Bone marrow (tissue), 2 donors: Measurements from ENCODE around the gene PPP6R3.

ENCODE experiments used
- DNase-seq, 2 donors: peaks; one replicate each; lab custom pipeline; 2025; lab: John Stamatoyannopoulos, UW

Gene PPP6R3, protein sequence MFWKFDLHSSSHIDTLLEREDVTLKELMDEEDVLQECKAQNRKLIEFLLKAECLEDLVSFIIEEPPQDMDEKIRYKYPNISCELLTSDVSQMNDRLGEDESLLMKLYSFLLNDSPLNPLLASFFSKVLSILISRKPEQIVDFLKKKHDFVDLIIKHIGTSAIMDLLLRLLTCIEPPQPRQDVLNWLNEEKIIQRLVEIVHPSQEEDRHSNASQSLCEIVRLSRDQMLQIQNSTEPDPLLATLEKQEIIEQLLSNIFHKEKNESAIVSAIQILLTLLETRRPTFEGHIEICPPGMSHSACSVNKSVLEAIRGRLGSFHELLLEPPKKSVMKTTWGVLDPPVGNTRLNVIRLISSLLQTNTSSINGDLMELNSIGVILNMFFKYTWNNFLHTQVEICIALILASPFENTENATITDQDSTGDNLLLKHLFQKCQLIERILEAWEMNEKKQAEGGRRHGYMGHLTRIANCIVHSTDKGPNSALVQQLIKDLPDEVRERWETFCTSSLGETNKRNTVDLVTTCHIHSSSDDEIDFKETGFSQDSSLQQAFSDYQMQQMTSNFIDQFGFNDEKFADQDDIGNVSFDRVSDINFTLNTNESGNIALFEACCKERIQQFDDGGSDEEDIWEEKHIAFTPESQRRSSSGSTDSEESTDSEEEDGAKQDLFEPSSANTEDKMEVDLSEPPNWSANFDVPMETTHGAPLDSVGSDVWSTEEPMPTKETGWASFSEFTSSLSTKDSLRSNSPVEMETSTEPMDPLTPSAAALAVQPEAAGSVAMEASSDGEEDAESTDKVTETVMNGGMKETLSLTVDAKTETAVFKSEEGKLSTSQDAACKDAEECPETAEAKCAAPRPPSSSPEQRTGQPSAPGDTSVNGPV

DNA sequence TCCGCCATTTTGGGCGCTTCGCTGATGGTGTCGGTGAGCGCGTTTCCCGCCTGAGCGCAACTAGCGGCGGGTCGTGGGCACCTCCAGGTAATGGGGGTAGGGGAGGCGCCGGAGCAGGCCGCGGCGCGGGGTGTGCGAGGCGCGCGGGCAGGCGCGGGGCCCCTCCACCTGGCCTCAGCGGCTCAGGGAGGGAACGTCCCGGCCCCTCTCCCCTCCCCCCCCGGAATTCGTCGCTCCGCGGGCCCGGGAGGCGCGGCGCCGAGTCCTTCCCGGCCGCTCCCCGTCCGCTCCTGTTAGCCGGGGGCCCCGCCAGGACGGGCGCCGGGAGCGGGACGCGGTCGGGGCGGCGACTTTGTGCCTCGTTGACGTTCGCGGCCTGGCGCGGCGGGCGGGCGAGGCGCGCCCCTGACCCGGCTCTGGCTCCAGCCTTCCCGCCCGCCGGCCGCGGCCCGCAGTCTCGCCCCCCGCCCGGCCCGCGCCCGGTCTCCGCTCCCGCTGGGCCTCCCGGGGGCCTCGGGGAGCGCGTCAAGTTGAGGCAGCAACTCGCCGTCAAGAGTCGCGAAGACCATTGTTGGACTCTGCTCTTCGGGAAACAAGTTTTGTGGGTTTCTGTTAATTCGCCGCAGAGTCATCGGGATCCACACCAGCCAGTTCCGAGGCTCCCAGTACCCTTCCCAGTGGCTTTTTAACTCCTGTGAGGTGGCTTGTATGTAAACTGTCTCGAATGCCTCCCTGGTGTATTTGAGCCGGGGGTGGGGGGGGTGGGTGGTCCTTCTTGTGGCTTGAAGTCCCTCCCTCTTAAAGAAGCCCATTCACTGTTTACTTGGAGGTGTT is at the start of gene PPP6R3:
Gene PPP6R3, plus strand, starts transcription at position 12 of the 834 bp plus-strand sequence. CDS start 76,913 bp downstream, outside the sequence.
- no peak for DNase-seq

DNA sequence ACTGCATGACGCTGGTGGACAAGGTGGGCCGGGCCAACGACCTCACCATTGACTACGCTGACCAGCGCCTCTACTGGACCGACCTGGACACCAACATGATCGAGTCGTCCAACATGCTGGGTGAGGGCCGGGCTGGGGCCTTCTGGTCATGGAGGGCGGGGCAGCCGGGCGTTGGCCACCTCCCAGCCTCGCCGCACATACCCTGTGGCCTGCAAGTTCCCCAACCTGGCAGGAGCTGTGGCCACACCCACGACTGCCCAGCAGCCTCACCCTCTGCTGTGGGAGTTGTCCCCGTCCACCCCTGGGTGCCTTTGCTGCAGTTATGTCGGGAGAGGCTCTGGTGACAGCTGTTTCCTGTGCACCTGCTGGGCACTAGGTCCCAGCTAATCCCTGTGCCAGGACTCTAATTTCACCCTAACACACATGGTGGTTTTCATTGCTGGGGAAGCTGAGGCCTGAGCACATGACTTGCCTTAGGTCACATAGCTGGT is 49.0 kb upstream of the PPP6R3 start:
- no peak for DNase-seq

DNA sequence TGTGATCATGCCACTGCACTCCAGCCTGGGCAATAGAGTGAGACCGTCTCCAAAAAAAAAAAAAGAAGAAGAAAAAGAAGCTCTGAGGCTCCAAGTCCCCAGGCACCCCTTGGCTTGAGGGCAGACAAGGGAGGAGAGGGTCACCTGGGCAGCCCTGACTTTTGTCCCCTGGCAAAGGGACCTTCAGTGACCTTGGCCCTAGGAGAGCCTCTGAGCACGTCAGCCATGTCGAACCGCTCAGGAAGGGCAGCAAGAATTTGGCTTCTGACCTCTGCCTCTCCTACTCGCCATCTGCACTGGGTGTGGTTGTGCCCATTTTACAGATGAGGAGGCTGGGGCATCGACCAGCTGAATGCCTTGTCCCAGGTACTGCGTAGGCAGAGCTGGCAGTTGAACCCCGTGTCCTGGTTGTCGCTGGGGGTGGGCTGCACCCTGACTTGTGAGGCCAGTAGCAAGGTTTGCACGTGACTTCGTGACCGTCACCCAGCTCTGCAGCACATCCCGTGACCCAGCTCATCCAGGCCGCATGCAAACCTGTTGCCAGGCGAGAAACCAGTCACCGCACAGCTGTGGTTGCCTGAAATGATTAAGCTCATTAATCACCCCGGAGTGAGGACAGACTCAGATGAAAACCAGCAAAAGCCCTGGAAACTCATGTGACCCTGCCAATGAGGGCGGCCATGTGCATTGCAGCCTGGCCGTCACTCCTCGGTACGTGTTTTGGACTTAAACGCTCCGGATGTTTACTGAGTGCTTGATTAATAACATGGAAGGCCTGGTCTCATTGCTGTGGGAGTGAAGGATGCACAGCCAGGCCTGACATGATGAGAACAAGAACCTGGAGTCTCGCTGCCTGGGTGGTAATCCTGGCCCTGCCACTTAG is 47.7 kb upstream of the PPP6R3 start:
- no peak for DNase-seq

DNA sequence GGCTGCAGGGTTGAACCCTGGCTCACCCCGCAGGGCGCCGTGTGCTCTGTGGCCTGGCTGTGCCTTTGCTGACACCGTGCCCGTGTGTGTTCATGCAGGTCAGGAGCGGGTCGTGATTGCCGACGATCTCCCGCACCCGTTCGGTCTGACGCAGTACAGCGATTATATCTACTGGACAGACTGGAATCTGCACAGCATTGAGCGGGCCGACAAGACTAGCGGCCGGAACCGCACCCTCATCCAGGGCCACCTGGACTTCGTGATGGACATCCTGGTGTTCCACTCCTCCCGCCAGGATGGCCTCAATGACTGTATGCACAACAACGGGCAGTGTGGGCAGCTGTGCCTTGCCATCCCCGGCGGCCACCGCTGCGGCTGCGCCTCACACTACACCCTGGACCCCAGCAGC is 47.0 kb upstream of the PPP6R3 start:
- DNase-seq = no peak

DNA sequence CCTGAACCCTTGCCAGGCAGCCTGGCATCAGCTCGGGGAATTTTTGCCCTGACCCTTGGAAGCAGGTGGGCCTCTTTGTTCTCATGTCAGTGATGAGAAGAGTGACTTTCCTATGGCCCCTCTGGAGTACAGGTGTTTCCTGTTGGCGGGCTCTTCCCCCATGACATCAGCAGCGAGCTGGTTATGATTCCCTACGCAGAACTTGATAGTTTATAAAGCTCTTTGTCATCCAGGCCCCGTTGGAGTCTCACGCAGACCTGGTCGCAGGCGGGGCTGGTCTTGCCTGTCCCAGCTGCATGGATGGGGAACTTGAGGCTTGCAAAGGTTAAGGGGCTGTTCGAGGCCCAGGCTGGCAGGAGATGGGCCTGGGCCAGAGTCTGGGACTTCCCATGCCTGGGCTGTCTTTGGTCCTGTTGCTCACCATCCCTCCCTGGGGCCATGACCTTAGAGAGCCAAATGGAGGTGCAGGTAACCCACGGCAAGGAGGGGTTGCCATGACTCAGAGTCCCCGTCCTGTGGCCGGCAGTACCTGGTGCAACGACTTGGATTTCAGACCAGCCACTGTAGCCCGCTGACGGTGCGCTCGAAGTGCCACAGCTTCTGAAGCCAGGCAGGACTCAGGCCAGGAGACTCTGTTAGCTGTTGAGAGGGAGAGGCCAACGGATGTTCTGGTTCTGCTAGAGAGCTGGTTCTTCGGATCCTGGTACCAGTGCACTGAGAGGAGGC is 45.9 kb upstream of the PPP6R3 start:
- DNase-seq = peak in 1 of 2 donors; percentile 88

DNA sequence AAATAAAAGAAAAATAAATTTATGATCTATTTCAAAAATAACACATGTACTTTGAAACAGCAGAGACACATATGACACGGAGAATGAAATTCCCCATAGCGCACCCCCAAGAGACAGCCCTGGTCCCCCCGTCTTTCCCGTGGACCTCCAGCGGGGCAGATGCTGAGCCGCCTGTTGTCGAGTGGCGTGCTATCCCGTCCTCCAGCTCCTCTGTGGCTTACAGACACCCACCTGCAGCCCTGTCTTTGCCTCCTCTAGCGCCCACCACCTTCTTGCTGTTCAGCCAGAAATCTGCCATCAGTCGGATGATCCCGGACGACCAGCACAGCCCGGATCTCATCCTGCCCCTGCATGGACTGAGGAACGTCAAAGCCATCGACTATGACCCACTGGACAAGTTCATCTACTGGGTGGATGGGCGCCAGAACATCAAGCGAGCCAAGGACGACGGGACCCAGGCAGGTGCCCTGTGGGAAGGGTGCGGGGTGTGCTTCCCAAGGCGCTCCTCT is 44.4 kb upstream of the PPP6R3 start:
- DNase-seq = no peak

DNA sequence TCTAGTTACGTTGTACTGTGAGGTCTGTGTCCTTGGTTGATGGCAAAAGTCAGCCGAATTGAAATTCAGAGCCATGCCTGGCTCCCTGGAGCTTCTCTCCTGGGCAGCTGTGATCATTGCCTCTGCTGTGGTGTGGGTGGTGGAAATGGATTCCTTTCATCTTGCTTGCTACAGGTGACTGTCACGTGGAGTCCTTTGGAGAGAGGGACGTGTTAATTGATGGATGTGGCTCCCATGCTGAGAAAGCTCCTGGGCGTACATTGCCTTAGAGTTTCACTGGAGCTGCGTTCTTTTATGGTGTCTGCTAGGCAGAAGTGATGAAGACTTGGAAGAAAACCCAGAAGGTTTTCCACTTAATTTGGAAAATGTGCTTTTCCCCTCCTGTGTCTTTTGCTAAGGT is 41.9 kb upstream of the PPP6R3 start:
- no peak for DNase-seq

DNA sequence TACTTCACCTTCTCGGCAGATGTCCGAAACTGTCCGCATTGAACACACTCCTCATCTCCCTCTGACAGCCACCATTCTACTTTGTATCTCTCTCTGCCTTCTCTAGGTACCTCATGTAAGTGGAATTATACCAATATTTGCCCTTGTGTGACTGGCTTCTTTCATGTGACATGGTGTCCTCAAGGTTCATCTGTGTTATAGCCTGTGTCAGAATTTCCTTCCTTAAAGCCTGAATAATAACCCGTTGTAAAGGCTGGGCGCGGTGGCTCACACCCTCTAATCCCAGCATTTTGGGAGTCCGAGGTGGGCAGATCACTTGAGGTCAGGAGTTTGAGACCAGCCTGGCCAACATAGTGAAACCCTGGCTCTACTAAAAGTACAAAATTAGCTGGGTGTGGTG is 40.4 kb upstream of the PPP6R3 start:
- no peak for DNase-seq

DNA sequence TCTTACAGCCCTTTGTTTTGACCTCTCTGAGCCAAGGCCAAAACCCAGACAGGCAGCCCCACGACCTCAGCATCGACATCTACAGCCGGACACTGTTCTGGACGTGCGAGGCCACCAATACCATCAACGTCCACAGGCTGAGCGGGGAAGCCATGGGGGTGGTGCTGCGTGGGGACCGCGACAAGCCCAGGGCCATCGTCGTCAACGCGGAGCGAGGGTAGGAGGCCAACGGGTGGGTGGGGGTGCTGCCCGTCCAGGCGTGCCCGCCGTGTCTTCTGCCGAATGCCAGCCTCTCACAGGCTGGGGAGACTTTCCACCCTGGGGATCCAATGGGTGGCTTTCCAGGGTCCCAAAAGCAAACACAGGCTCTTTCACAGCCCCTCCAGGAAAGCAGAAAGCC is 37.1 kb upstream of the PPP6R3 start:
- DNase-seq = no peak

DNA sequence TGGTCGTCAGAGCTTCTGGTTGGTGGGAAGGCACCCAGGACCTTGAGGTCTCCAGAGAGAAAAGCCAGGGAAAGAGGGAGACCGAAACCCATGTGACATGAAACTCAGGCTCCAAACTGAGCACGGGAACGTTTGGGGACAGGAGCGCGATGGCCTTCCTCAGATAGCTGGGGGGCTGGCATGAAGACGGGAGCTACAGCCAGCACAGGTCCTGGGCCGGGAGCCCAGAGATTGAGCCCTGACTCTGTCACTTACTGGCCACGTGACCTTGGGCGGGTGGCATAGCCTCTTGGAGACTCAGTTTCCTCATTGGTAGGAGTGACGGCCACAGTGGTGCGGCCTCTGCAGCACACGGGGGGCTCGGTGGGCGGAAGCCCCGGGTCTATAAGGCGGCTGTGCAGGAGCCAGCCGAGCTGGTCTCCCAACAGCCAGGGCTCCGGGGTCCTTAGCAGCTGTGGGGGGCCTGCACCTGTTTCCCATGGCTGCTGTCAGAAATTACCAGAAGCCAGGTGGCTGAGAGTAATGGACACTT is 36.4 kb upstream of the PPP6R3 start:
- no peak for DNase-seq

DNA sequence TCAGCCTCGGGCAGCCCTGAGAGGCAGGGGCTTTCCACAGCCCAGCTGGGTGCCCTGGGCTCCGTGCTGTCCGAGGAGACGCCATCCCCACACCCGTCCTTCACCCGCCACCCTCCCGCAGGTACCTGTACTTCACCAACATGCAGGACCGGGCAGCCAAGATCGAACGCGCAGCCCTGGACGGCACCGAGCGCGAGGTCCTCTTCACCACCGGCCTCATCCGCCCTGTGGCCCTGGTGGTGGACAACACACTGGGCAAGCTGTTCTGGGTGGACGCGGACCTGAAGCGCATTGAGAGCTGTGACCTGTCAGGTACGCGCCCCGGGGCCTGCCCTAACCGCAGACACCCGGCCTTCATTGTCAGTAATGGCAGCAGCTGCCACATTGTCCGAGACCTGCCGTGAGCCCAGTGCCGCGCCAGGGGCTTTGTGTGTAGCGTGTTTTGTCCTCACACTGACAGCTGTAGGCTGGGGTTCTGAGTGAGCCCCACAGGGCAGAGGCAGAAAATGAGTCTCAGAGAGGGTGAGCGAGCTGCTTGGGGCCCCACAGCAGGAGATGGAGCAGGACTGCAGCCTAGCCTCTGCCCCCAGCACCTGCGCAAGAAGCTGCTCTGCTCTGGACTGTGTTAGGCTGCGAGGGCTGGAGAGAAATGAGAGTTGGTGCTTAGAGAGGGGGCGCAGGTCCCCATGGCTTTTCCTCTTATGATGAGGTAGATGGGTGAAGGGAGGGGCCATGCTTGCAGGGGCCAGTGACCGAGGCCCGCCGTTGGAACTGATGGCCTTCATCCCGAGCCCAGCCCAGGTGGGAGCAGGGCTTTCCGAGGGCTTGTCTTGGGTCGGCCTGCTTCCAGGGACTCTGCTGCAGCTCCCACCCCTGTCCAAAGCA is 35.3 kb upstream of the PPP6R3 start:
- no peak for DNase-seq

DNA sequence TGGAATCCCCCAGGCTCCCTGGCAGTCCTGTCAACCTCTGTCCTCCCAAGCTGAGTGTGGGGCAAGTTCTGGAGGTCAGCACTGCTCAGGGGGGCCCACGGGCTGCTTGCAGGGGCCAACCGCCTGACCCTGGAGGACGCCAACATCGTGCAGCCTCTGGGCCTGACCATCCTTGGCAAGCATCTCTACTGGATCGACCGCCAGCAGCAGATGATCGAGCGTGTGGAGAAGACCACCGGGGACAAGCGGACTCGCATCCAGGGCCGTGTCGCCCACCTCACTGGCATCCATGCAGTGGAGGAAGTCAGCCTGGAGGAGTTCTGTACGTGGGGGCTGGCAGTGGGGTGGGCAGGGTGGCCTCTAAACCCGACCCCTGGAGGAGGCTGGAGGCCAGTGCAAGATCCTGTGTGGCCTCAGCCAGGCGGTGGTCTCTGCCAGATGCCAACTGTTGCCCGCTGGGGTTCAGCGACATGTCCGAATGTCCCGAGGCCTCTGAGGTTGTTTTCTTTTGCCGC is 34.6 kb upstream of the PPP6R3 start:
- DNase-seq = no peak

DNA sequence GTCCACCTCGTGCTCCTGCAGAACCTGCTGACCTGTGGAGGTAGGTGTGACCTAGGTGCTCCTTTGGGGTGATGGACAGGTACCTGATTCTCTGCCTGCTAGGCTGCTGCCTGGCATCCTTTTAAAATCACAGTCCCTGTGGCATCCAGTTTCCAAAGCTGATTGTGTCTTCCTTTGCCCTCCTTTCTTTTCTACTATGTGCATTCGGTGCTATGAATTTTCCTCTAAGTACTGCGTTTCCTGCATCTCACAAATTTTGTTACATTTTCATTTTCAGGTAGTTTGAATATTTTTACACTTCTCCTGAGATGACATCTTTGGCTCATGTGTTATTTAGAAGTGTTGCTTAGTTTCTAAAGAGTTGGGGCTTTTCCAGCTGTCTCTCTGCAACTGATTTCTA is 30.9 kb upstream of the PPP6R3 start:
- no peak for DNase-seq

DNA sequence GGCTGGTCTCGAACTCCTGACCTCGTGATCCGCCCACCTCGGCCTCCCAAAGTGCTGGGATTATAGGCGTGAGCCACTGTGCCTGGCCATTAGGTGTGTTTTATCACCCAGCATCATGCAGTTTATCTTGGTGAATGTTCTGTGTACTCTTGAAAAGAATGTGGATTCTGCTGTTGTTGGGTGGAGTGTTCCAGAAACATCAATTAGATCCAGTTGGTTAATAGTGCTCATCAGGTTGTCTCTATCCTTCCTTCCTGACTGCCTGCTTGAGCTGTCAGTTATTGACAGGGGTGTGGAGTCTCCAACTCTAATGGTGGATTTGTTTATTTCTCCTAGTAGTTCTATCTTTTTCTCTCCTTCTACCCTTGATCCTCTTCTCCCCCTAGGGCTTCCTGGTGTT is 30.2 kb upstream of the PPP6R3 start:
- DNase-seq = no peak

DNA sequence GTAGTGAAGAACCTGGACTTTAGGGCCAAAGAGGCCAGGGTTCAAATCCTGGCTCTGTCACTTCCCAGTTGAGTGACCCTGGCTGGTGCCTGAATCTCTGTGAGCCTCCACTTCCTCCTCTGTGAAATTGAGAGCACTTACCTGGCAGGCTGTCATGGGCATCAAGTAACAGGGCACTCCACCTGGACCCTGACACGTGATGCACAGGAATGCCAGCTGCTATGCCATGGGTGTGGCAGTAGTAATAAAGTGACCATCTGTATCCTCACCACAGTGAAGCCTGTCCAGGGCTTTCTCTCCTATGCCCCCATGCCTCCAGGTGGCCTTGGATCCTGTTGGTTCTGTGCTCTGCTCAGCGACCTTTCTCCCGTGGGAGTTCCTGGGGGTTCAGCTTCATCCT is 29.8 kb upstream of the PPP6R3 start:
- DNase-seq = no peak

DNA sequence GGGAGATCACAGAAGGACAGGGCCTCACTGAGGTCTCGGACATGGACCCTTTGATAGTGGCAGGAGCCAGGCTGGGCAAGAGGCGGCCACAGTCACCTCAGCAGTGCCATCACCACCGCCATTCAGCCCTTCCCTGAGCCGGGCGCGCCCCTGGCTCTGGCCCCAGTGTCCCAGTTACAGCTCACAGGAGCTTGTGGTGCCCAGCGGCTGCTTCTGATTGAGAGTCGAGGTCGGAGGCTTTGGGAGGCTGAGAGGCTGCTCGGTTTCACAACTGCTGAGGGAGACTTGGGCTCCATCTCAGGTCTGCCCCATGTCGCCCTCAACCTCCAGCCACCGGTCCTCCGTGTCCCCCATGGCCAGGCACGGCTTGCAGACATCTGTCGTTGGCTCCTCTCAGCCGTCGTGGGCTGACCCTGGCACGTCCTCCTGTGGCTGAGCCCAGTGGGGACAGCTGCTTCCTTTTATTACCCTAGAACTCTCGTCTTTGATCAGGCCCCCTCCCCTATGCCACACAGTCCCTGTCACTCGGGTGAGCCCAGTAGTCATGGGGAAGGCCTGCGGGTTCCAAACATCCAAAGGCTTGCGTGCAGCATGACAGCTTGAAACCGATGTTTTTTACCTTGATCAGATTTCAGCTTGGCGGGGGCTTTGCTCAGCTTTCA is 28.4 kb upstream of the PPP6R3 start:
- no peak for DNase-seq

DNA sequence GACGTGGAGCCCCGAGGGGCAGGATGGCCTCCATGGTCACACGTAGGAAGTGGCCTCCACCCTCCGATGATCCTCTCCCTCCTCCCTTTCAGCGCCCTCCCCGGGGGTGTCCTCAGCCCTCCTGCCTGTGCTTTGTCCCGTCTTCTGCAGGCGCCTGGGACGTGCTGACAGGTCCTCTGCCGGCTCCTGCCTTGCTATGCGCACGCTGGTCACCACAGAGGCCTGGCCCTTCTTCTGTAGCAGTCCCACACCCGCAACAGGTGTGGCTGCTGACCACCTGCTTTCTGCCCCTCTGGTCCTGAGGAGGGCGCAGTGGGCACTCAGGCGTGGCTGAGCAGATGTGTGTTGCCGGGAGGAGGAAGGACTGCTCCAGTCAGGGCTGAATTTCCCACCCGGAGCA is 27.7 kb upstream of the PPP6R3 start:
- no peak for DNase-seq

DNA sequence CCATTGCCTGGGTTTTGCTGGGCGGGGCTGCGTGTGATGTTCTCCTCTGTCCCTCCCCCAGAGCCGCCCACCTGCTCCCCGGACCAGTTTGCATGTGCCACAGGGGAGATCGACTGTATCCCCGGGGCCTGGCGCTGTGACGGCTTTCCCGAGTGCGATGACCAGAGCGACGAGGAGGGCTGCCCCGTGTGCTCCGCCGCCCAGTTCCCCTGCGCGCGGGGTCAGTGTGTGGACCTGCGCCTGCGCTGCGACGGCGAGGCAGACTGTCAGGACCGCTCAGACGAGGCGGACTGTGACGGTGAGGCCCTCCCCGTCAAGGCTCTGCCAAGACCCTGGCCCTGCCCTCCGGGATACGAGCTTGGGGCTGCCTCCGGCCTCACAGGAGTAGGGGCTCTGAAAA is 27.0 kb upstream of the PPP6R3 start:
- DNase-seq = no peak
